Esophagus squamous epithelium (tissue), 5 donors: ENCODE results near the gene SUSD6. TPM values are rescaled to one million over a fixed set of nuclear protein-coding genes. Genes with fewer than 3 reads are reported as not detected.

ENCODE experiments used
- DNase-seq: peaks from one replicate; lab custom pipeline; 2025; lab: John Stamatoyannopoulos, UW
- H3K27ac ChIP-seq, 4 donors: fragments of 200-600 bp; sonication (generic); one replicate each; pipeline ENCODE4 v1.5.1; 2016 to 2019; ENCODE audit warnings: mild to moderate bottlenecking in 1 of 4
- H3K27me3 ChIP-seq, 4 donors: fragments of 200-600 bp; sonication (generic); 1 replicate in 3 of 4; 2 replicates in 1 of 4; pipeline versions ENCODE4 v1.5.1 to v1.6.0; 2017 to 2021; ENCODE audit warnings: antibody characterized with exemption in 1 of 4
- H3K36me3 ChIP-seq, 3 donors: fragments of 200-600 bp; sonication (generic); one replicate each; pipeline ENCODE4 v1.5.1; 2016 to 2019
- H3K4me1 ChIP-seq, 3 donors: fragments of 200-600 bp; sonication (generic); one replicate each; pipeline ENCODE4 v1.5.1; 2017 to 2019
- H3K4me3 ChIP-seq, 4 donors: fragments of 200-600 bp; sonication (generic); 1 replicate in 3 of 4; 2 replicates in 1 of 4; pipeline ENCODE4 v1.5.1; 2016 to 2019; ENCODE audit warnings: mild to moderate bottlenecking in 2 of 4, moderate library complexity in 1 of 4
- H3K9me3 ChIP-seq, 3 donors: fragments of 200-600 bp; sonication (generic); one replicate each; pipeline ENCODE4 v1.5.1; 2016 to 2019
- CTCF ChIP-seq, 6 experiments: fragments of 450-650 bp in 4 of 6; fragments of 200-600 bp in 2 of 6; sonication (generic) in 2 of 6; IDR thresholded peaks; one replicate each; pipeline ENCODE4 v1.5.1; 2016 to 2019; ENCODE audit warnings: antibody characterized with exemption in 6 of 6, mild to moderate bottlenecking in 4 of 6, moderate library complexity in 4 of 6
- POLR2A ChIP-seq, 4 donors: fragments of 450-650 bp; IDR thresholded peaks; one replicate each; pipeline ENCODE4 v1.6.1; 2017; ENCODE audit warnings: antibody characterized with exemption in 4 of 4, mild to moderate bottlenecking in 4 of 4, moderate library complexity in 3 of 4
- WGBS, 2 donors: methylation state at CpG; one replicate each; pipeline ENCODE4 v1.1.5; 2018; 5-methylcytosine and 5-hydroxymethylcytosine counted together
- intact Hi-C: fragments of 100-400 bp; cut with DNase I; formaldehyde crosslinking; loops from one replicate; pipeline ENCODE4 v1.15.0; 2022
- total RNA-seq, 4 donors: library from RNA; depleted of rRNA; stranded (reverse); fragments of >200 nt; gene quantifications; one replicate each; pipeline ENCODE4 v1.1.0, GENCODE V29; 2016
- donor health status: DM: yes; HTN: yes; CAD: no.

SUSD6 gene
- total RNA-seq, 4 donors from 2014 or later: 22.4 to 43.1 (median 27.8) TPM

- H3K9me3 ChIP-seq: no peaks in the 10 kb centered on the region
- intact Hi-C loops: no loop called here
- DNase-seq: no peak
- no peak overlapping the region for H3K27ac ChIP-seq
- H3K4me3 ChIP-seq: no peak overlapping the region
- WGBS, 2 donors: 89 to 97% methylated on average over 2 of the region's 2 CpGs
- H3K4me1 ChIP-seq: peaks cover 0 to 7% (median 0%) of the 10 kb centered on the region in 3 donors
- TF ChIP-seq POLR2A (IDR thresholded peaks at IDR 0.05) (no peak), CTCF (IDR thresholded peaks at IDR 0.05) (no peak)
- no peaks in the 10 kb centered on the region for H3K36me3 ChIP-seq
- H3K27me3 ChIP-seq: no peaks in the 10 kb centered on the region
These were observed 139.1 kb downstream of the SUSD6 start for GRCh38 chr14:69750495-69750894.

GRCh38 chr14:69752773-69753172, 141.4 kb downstream of the SUSD6 start:
- TF ChIP-seq CTCF (IDR thresholded peaks at IDR 0.05) (no peak), POLR2A (IDR thresholded peaks at IDR 0.05) (no peak)
- intact Hi-C loops: no loop called here

GRCh38 chr14:69753860-69754259, 142.5 kb downstream of the SUSD6 start:
- DNase-seq: no peak
- Histone ChIP-seq H3K27me3 (no peaks in the 10 kb centered on the region), H3K9me3 (no peaks in the 10 kb centered on the region), H3K27ac (no peak overlapping the region), H3K4me1 (peaks cover 0 to 13% (median 0%) of the 10 kb centered on the region in 3 donors), H3K36me3 (no peaks in the 10 kb centered on the region), H3K4me3 (no peak overlapping the region)
- WGBS, 2 donors: 82 to 100% methylated on average over 1 of the region's 1 CpG
- TF ChIP-seq CTCF (IDR thresholded peaks at IDR 0.05) (no peak), POLR2A (IDR thresholded peaks at IDR 0.05) (no peak)
- intact Hi-C loops: no loop called here

More at GRCh38 chr14:69752773-69753172, 141.4 kb downstream of the SUSD6 start:
- DNase-seq: no peak
- 60 to 69% methylated on average over 1 of the region's 1 CpG for WGBS, 2 donors
- H3K4me3 ChIP-seq: no peak overlapping the region
- H3K4me1 ChIP-seq: peaks cover 0 to 13% (median 0%) of the 10 kb centered on the region in 3 donors
- H3K9me3 ChIP-seq: no peaks in the 10 kb centered on the region
- H3K36me3 ChIP-seq: no peaks in the 10 kb centered on the region
- no peak overlapping the region for H3K27ac ChIP-seq
- H3K27me3 ChIP-seq: no peaks in the 10 kb centered on the region

DNA sequence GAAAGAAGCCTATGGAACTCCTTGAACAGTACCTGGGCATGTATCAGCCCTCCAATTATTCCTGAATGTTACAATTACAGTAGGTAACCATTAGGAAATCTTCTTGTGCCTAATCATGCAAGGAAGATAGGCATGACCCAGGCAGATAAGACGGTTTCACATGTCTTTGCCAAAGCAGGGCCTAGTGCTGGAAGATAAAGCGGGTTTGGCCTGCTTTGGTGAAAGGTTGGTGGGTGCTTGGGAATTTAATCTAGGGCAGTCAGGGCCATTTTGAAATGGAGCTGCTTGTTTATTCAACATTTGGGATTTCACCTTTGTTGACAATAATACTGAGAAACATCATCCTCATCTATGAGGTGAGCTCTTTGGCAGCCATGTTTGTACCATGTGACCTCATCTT, 143.1 kb downstream of the SUSD6 start:
- Histone ChIP-seq H3K4me1 (peaks cover 0 to 13% (median 0%) of the 10 kb centered on the region in 3 donors), H3K36me3 (no peaks in the 10 kb centered on the region), H3K27ac (no peak overlapping the region), H3K27me3 (no peaks in the 10 kb centered on the region), H3K9me3 (no peaks in the 10 kb centered on the region), H3K4me3 (no peak overlapping the region)
- intact Hi-C loops: no loop called here
- TF ChIP-seq POLR2A (IDR thresholded peaks at IDR 0.05): no peak
- TF ChIP-seq CTCF (IDR thresholded peaks at IDR 0.05): no peak
- 80 to 95% methylated on average over 2 of the region's 2 CpGs for WGBS, 2 donors
- DNase-seq: no peak

DNA sequence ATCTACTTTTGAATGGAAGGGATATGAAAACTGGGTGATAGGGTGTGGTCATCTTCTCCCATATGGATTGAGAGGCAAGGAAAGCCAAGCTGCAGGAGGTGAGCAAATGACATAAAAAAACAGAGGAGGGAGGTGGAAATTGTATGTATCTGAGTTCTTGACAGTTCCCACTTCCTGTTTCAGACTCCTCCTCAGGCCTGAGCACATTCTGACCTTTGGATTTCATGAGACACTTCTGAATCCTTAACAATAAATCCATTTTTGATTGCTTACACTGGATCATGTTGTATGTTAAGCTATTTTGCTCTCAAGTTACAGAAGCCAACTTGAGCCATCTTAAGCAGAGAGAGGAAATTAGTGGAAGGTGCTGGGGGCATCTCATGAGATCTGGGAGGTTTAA, 143.9 kb downstream of the SUSD6 start:
- Histone ChIP-seq H3K4me3 (no peak overlapping the region), H3K4me1 (peaks cover 0 to 13% (median 0%) of the 10 kb centered on the region in 3 donors), H3K9me3 (no peaks in the 10 kb centered on the region), H3K27ac (peak overlapping the region in 3 of 4 donors; percentile 24 to 69 (median 66)), H3K27me3 (no peaks in the 10 kb centered on the region), H3K36me3 (no peaks in the 10 kb centered on the region)
- TF ChIP-seq CTCF (IDR thresholded peaks at IDR 0.05) (no peak), POLR2A (IDR thresholded peaks at IDR 0.05) (no peak)
- intact Hi-C loops: no loop called here
- no peak for DNase-seq
